Gastrocnemius medialis (tissue), 4 donors: ENCODE results near the gene SS18L1. TPM values are rescaled to one million over a fixed set of nuclear protein-coding genes. Genes with fewer than 3 reads are reported as not detected.

Experiments used
- ATAC-seq, 2 donors: fragments of 150-250 bp; one replicate each; pipeline ENCODE4 v1.9.1; 2016
- DNase-seq, 2 donors: peaks; one replicate each; pipeline ENCODE4 v3.0.0-alpha.2; 2019
- H3K27ac ChIP-seq, 4 donors: fragments of 200-600 bp; sonication (generic); 1 replicate in 1 of 4; 2 replicates in 3 of 4; pipeline ENCODE4 v1.5.1; 2016 to 2018; ENCODE audit warnings: mild to moderate bottlenecking in 2 of 4, moderate library complexity in 1 of 4
- H3K27me3 ChIP-seq, 3 donors: fragments of 200-600 bp; sonication (generic) in 2 of 3; 1 replicate in 1 of 3; 2 replicates in 2 of 3; pipeline versions ENCODE4 v1.5.1 to v1.6.0; 2016 to 2019; ENCODE audit warnings: mild to moderate bottlenecking in 1 of 3, moderate library complexity in 1 of 3
- H3K36me3 ChIP-seq, 2 donors: fragments of 200-600 bp; sonication (generic) in 1 of 2; one replicate each; pipeline ENCODE4 v1.5.1; 2017 to 2018
- H3K4me1 ChIP-seq, 2 donors: fragments of 200-600 bp; sonication (generic) in 1 of 2; one replicate each; pipeline ENCODE4 v1.5.1; 2016 to 2017; ENCODE audit warnings: mild to moderate bottlenecking in 2 of 2
- H3K4me3 ChIP-seq, 4 donors: fragments of 200-600 bp; sonication (generic) in 3 of 4; 1 replicate in 1 of 4; 2 replicates in 3 of 4; pipeline ENCODE4 v1.5.1; 2016 to 2019; ENCODE audit warnings: mild to moderate bottlenecking in 2 of 4
- H3K9me3 ChIP-seq, 3 donors: fragments of 200-600 bp; sonication (generic) in 2 of 3; 1 replicate in 1 of 3; 2 replicates in 2 of 3; pipeline ENCODE4 v1.5.1; 2016 to 2019
- POLR2A ChIP-seq, 2 donors: fragments of 450-650 bp; IDR thresholded peaks; one replicate each; pipeline ENCODE4 v1.6.1; 2017; ENCODE audit warnings: antibody characterized with exemption in 2 of 2, mild to moderate bottlenecking in 2 of 2, moderate library complexity in 2 of 2
- in situ Hi-C, 4 donors: fragments of 200-750 bp; cut with MboI; loops; one replicate each; pipeline versions ENCODE4 v1.15.0 to v1.8.0; 2017; ENCODE audit warnings: low sequenced_read_pairs in 4 of 4
- intact Hi-C: fragments of 100-400 bp; cut with DNase I; formaldehyde crosslinking; loops from one replicate; pipeline ENCODE4 v1.15.1; 2023; ENCODE audit warnings: low total_unique reads
- total RNA-seq, 4 donors: library from RNA; depleted of rRNA; stranded (reverse); fragments of >200 nt; gene quantifications; one replicate each; pipeline versions ENCODE4 v1.1.0 to v1.2.3, GENCODE V29; 2016
- TF ChIP-seq, protein P1 (sequence below), 5 experiments: fragments of 450-650 bp in 3 of 5; fragments of 200-600 bp in 2 of 5; sonication (generic) in 2 of 5; IDR thresholded peaks in 4 of 5; conservative IDR thresholded peaks in 1 of 5; 1 replicate in 4 of 5; 2 replicates in 1 of 5; pipeline ENCODE4 v1.5.1; 2016 to 2019; ENCODE audit warnings: antibody characterized with exemption in 5 of 5, mild to moderate bottlenecking in 3 of 5, moderate library complexity in 3 of 5

SS18L1 gene
- total RNA-seq, 4 donors from 2014 or later = 11.5 to 31.8 (median 16.9) TPM

DNA sequence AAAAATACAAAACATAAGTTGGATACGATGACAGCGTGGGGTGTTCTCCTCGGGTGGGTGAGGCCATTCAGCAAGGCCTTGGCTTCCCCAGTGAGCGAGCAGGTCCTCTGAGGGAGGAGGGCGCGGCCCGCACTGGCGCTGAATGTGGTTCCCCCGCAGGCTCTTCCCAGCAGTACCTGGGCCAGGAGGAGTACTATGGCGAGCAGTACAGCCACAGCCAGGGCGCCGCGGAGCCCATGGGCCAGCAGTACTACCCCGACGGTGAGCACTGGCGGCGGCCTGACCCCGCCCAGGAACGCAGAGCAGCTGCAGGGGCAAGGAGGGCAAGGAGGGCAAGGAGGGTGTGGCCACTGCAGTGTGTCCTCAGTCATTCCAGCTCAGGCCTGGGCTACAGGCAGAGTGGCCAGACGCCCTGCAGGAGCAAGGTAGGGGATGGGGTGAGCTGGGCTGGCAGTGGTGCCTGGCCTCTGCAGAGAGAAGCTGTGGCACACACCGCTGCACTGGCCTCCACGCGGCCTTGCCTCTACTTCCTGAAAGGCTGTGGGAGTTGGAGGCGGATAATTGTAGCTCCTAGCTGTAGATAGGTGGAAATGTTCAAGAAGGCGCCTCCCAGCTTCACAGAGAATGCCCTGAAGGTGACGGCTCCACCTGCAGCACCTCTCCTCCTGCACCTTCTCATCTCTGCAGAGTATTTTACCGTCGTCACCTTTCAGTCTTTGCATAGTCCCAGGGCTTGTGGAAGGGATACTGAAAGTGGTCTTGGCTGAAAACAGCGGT lies 20.6 kb downstream of the SS18L1 start:
- intact Hi-C loops = no loop called here

DNA sequence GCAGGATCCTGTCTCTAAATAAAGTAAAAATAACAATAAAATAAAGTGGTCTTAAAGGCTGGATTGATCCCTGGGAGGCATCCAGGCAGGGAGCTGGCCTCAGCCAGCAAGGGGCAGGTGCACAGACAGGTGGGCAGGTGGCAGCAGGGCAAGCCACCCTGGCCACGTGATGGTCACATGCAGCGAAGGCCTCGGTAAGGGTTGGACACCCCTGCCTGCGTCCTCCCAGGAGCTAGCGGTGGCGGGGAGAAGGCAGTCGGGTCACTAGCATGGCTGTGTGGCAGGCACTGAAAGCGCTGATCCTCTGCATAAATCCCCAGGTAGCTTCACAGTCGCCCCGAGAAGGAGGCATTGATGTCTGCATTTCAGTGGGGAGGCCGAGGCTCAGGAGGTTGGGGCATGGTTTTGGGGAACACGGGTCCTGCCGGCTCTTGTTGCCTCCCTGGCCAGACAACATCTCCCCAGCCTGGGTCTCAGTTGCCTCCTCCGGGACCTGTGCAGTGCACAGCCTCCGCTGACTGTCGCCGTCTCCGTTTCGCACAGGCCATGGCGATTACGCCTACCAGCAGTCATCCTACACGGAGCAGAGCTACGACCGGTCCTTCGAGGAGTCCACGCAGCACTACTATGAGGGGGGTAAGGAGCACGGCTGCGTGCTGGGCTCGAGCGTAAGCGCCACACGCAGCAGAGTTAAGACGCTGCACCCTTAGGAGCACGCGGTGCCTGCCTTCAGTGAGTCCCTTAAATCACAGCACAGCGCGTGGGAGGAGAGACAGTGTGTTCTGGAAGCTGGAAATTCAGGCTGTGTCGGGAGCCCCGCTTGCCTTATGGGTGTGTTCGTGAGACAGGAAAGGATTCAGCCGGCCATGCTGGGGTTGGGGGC lies 21.6 kb downstream of the SS18L1 start:
- Histone ChIP-seq H3K36me3 (peaks cover 0 to 57% of the 10 kb centered on the region in 2 donors), H3K27ac (no peak overlapping the region), H3K4me1 (peaks cover 5 to 9% of the 10 kb centered on the region in 2 donors), H3K27me3 (no peaks in the 10 kb centered on the region), H3K4me3 (no peak overlapping the region), H3K9me3 (no peaks in the 10 kb centered on the region)
- no peak for ATAC-seq
- intact Hi-C loops = no loop called here
- in situ Hi-C loops = no loop called here
- DNase-seq = no peak
- TF ChIP-seq POLR2A (IDR thresholded peaks at IDR 0.05) = no peak
- TF ChIP-seq, protein P1, sequence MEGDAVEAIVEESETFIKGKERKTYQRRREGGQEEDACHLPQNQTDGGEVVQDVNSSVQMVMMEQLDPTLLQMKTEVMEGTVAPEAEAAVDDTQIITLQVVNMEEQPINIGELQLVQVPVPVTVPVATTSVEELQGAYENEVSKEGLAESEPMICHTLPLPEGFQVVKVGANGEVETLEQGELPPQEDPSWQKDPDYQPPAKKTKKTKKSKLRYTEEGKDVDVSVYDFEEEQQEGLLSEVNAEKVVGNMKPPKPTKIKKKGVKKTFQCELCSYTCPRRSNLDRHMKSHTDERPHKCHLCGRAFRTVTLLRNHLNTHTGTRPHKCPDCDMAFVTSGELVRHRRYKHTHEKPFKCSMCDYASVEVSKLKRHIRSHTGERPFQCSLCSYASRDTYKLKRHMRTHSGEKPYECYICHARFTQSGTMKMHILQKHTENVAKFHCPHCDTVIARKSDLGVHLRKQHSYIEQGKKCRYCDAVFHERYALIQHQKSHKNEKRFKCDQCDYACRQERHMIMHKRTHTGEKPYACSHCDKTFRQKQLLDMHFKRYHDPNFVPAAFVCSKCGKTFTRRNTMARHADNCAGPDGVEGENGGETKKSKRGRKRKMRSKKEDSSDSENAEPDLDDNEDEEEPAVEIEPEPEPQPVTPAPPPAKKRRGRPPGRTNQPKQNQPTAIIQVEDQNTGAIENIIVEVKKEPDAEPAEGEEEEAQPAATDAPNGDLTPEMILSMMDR (IDR thresholded peaks at IDR 0.05 in 4 of 5, conservative IDR thresholded peaks at IDR 0.05 in 1 of 5) = no peak

More for the DNA sequence above, 20.6 kb downstream of the SS18L1 start:
- ATAC-seq (no peak), DNase-seq (no peak)
- Histone ChIP-seq H3K4me3 (no peak overlapping the region), H3K36me3 (peaks cover 0 to 51% of the 10 kb centered on the region in 2 donors), H3K27ac (no peak overlapping the region), H3K27me3 (no peaks in the 10 kb centered on the region), H3K9me3 (no peaks in the 10 kb centered on the region), H3K4me1 (peaks cover 12 to 17% of the 10 kb centered on the region in 2 donors)
- in situ Hi-C loops = no loop called here
- no peak for TF ChIP-seq POLR2A (IDR thresholded peaks at IDR 0.05)
- TF ChIP-seq, protein P1 (IDR thresholded peaks at IDR 0.05 in 4 of 5, conservative IDR thresholded peaks at IDR 0.05 in 1 of 5) = no peak

DNA sequence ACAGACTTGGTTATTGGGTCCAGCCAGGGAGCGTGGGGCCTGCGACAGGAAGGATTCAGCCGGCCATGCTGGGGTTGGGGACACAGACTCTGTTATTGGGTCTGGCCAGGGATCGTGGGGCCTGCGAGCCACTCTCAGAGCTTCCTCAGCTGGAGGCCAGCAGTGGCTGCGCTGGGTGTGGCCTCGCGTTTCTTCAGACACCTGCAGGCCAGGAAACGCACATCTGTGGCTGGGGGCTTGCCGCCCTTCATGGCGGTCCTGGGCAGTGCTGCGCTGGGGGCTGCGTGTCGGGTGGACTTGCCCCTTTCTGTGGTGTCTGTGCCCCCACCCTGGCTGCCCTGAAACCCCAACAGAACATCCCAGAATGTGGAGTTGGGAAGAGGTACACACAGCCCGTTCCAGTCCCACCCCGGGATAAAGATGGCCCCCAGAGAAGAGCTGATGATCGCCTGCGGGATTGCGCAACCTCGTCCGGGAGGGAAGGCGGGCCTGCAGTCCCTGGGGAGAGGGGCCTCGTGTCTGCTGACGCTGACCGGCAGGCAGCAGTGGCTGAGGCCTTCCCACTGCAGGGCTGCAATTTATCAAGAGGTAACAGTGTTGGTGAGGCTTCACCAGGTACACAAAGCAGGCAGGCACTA lies 22.3 kb downstream of the SS18L1 start:
- DNase-seq (no peak), ATAC-seq (no peak)
- H3K27me3 ChIP-seq = no peaks in the 10 kb centered on the region
- in situ Hi-C loops = no loop called here
- no peaks in the 10 kb centered on the region for H3K9me3 ChIP-seq
- TF ChIP-seq, protein P1 (IDR thresholded peaks at IDR 0.05 in 4 of 5, conservative IDR thresholded peaks at IDR 0.05 in 1 of 5) = no peak
- peaks cover 0 to 57% of the 10 kb centered on the region in 2 donors for H3K36me3 ChIP-seq
- H3K4me1 ChIP-seq = peaks cover 5 to 9% of the 10 kb centered on the region in 2 donors
- H3K27ac ChIP-seq = peak overlapping the region in 2 of 4 donors; percentile 27 to 42
- no peak overlapping the region for H3K4me3 ChIP-seq
- intact Hi-C loops = no loop called here

DNA sequence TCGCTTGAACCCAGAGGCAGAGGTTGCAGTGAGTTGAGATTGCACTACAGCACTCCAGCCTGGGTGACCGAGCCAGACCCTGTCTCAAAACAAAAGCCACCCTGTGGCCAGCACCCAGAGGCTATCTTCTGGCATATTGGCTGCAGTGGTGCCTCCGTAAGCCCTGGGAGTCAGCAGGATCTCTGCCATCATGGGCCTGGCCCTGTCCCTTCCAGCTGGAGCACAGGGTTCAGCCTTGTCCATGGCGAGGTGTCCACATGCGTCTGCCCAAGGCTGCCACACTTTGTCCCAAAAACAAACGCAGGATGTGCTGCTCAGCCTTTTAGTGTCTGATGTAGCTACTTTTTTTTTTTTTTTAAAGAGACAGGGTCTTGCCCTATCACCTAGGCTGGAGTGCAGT lies 23.9 kb downstream of the SS18L1 start:
- TF ChIP-seq, protein P1 (IDR thresholded peaks at IDR 0.05 in 4 of 5, conservative IDR thresholded peaks at IDR 0.05 in 1 of 5) = no peak
- TF ChIP-seq POLR2A (IDR thresholded peaks at IDR 0.05) = no peak
- ATAC-seq (peak in 1 of 2 donors; percentile 33), DNase-seq (no peak)
- peak overlapping the region in 2 of 4 donors; percentile 27 to 42 for H3K27ac ChIP-seq
- H3K4me1 ChIP-seq = peaks cover 5 to 9% of the 10 kb centered on the region in 2 donors
- intact Hi-C loops = no loop called here
- in situ Hi-C loops = no loop called here
- no peak overlapping the region for H3K4me3 ChIP-seq
- H3K27me3 ChIP-seq = no peaks in the 10 kb centered on the region
- H3K9me3 ChIP-seq = no peaks in the 10 kb centered on the region
- H3K36me3 ChIP-seq = peaks cover 0 to 47% of the 10 kb centered on the region in 2 donors
